Nucleus accumbens (tissue), 56 donors: ENCODE measurements around the gene LSS.
A peak's percentile ranks its signal among the peaks of the same experiment; 100 is the strongest.
"Not testable (repeated sequence)": the region's sequence is repeated elsewhere in the genome, so short reads cannot be mapped to it uniquely, and the experiment has no call there.

Source experiments
- DNase-seq, 56 donors: peaks; one replicate each; lab custom pipeline; 2025; lab: John Stamatoyannopoulos, UW

Gene LSS

DNA sequence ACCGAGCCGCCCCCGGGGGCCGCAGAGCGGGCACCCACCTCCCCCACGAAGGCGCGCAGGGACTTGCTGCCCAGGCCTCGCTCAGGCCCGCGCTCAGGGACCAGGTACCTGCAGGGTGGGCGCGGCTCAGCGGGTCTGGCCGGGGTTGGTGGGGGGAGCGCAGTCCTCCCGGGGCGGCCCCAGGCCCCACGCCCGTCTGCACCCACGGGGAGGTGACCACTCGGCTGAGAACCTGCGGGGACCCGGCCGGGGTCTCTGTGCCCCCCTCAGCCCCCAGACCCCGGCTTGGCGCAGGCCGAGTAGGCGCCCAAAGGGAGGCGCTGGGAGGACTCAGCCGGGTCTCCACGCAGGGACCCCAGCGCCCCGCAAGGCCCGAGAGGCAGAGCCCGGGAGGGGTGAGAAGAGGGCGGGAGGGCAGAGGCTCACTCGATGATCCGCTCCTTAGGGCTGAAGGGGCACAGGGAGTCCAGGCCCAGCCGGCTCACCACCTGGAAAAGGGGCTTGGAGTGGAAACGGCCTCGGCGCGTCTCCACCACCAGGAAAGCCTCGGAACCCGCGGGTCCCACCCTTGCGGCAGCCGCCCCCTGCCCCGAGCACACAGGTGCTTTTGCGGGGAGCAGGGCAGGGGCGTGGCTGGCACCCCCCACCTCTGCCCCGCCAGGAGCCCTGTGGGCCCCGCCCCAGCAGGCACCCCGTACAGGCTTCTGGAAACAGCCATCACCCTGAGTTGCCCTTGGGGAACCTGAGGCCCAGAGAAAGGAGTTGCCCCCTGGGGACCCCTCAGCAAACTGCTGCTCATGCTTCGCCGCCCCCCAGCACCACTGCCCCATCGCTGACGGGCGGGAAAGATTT lies 82.5 kb downstream of the LSS start:
- no peak for DNase-seq

- no peak for DNase-seq
Observed at GRCh38 chr21:46145159-46145839, 83.3 kb downstream of the LSS start.

- peak in 6 of 56 donors; percentile 8 to 53 (median 24) for DNase-seq
Observed at GRCh38 chr21:46144464-46145070, 84.0 kb downstream of the LSS start.

GRCh38 chr21:46142582-46143473 lies 85.7 kb downstream of the LSS start:
- DNase-seq = no peak

GRCh38 chr21:46141767-46142581 lies 86.6 kb downstream of the LSS start:
- no peak for DNase-seq

DNA sequence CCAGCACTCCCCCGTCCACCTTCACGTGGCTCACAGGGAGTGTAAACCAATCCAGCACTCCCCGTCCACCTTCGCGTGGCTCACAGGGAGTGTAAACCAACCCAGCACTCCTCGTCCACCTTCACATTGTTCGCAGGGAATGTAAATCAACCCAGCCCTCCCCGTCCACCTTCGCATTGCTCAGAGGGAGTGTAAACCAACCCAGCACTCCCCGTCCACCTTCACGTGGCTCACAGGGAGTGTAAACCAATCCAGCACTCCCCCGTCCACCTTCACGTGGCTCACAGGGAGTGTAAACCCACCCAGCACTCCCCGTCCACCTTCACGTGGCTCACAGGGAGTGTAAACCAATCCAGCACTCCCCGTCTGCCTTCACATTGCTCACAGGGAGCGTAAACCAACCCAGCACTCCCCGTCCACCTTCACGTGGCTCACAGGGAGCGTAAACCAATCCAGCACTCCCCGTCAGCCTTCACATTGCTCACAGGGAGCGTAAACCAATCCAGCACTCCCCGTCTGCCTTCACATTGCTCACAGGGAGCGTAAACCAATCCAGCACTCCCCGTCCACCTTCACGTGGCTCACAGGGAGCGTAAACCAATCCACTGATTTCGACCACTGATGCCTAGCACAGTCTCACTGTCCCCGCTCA lies 88.1 kb downstream of the LSS start:
- not testable (repeated sequence) for DNase-seq

GRCh38 chr21:46139686-46140085 lies 88.9 kb downstream of the LSS start:
- no peak for DNase-seq

DNA sequence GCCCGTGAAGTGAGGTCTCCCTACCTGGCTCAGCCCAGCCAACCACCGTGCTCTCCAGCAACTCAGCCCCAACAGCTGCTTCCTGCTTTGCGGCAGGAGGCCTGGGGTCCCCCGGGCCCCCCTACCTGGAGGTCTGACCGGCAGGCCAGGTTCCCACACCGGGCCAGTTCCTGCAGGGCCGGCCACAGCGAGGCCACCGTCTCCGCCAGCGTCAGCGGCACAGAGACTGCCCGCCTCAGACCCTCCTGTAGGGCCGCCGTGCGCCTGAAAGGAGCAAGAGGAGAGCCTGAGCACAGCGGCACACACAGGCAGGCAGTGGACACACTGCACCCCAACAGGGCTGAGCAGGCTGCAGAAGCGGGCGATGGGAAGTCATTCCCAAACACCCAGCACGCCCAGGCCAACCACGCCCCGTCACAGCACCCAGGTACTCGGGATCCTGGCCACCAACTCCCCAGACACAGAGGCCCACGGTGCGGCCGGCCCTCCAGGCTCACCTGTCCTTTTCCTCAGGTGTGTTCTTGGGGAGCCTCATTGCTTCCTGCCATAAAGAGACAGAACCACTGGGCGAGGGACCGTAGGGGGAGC lies 90.1 kb downstream of the LSS start:
- no peak for DNase-seq
